ENCODE measurements around the gene PRMT1.

PRMT1 gene

DNA sequence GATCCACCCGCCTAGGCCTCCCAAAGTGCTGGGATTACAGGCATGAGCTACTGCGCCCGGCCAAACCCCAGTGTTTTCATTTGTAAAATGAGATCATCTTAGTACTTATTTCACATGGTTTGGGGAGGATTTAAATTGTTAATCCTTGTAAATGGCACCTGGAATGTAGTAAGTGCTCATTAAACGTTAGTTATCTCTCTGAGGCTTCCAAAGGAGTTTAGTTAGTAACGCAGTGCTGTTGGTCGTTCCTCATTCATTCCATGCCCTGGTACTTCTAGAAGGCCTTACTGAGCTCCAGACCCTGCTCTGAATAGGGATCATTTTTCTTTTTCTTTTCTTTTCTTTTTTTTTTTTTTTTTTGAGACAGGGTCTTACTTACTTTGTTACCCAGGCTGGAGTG, 19.0 kb downstream of the PRMT1 start:
- Histone ChIP-seq H3K9me2 (ENCODE audit: low read depth, low read length) (no peaks in the 10 kb centered on the region), H3K4me1 (ENCODE audit: insufficient read depth, low read length, severe bottlenecking) (peaks cover 14% of the 10 kb centered on the region), H3K4me2 (ENCODE audit: low read length) (no peak overlapping the region), H3K79me2 (ENCODE audit: insufficient read depth, low read length) (no peaks in the 10 kb centered on the region), H3K4me3 (ENCODE audit: low read depth, low read length, poor library complexity, severe bottlenecking) (no peak overlapping the region), H3K9ac (ENCODE audit: low read length) (no peak overlapping the region), H3K27me3 (ENCODE audit: insufficient read depth, low read length) (no peaks in the 10 kb centered on the region), H3K27ac (ENCODE audit: low read depth, low read length, poor library complexity, severe bottlenecking) (no peak overlapping the region), H3K9me3 (ENCODE audit: low read length) (no peaks in the 10 kb centered on the region), H2AFZ (ENCODE audit: low read length) (no peak overlapping the region), H4K20me1 (ENCODE audit: insufficient read depth, low read length) (no peaks in the 10 kb centered on the region), H3F3A (ENCODE audit: insufficient read depth, low read length) (0 out of 2 replicates have a peak, but pooled peaks cover 3% of the 10 kb centered on the region), H3K36me3 (ENCODE audit: insufficient read depth, low read length) (no peaks in the 10 kb centered on the region)
- TF ChIP-seq, protein P1, sequence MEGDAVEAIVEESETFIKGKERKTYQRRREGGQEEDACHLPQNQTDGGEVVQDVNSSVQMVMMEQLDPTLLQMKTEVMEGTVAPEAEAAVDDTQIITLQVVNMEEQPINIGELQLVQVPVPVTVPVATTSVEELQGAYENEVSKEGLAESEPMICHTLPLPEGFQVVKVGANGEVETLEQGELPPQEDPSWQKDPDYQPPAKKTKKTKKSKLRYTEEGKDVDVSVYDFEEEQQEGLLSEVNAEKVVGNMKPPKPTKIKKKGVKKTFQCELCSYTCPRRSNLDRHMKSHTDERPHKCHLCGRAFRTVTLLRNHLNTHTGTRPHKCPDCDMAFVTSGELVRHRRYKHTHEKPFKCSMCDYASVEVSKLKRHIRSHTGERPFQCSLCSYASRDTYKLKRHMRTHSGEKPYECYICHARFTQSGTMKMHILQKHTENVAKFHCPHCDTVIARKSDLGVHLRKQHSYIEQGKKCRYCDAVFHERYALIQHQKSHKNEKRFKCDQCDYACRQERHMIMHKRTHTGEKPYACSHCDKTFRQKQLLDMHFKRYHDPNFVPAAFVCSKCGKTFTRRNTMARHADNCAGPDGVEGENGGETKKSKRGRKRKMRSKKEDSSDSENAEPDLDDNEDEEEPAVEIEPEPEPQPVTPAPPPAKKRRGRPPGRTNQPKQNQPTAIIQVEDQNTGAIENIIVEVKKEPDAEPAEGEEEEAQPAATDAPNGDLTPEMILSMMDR (IDR thresholded peaks at IDR 0.05; ENCODE audit: low read length), result no peak
- no peak for TF ChIP-seq EZH2 (IDR thresholded peaks at IDR 0.05; ENCODE audit: borderline replicate concordance, low read length)

DNA sequence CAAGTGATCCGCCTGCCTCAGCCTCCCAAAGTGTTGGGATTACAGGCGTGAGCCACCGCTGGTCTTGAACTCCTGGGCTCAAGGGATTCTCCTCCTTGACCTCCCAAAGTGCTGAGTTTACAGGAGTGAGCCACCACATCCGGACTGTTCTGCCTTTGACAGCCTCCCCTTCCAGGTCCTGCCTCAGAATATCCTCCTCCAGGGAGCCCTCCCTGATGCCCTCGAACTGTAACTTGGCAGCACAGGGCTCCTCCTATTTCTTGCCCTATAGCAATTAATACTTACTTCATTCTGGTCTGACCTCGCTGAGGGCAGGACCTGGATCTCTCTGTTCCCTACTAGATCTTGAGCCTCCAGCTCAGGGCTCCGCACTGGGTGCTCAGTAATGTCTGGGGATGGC, 19.8 kb downstream of the PRMT1 start:
- Histone ChIP-seq H3K27ac (ENCODE audit: low read depth, low read length, poor library complexity, severe bottlenecking) (no peak overlapping the region), H3K27me3 (ENCODE audit: insufficient read depth, low read length) (no peaks in the 10 kb centered on the region), H3K4me1 (ENCODE audit: insufficient read depth, low read length, severe bottlenecking) (peaks cover 7% of the 10 kb centered on the region), H3K9me2 (ENCODE audit: low read depth, low read length) (no peaks in the 10 kb centered on the region), H3K4me2 (ENCODE audit: low read length) (no peak overlapping the region), H3F3A (ENCODE audit: insufficient read depth, low read length) (0 out of 2 replicates have a peak, but pooled peaks cover 3% of the 10 kb centered on the region), H3K36me3 (ENCODE audit: insufficient read depth, low read length) (no peaks in the 10 kb centered on the region), H3K4me3 (ENCODE audit: low read depth, low read length, poor library complexity, severe bottlenecking) (no peak overlapping the region), H4K20me1 (ENCODE audit: insufficient read depth, low read length) (no peaks in the 10 kb centered on the region), H3K79me2 (ENCODE audit: insufficient read depth, low read length) (no peaks in the 10 kb centered on the region), H3K9ac (ENCODE audit: low read length) (no peak overlapping the region), H2AFZ (ENCODE audit: low read length) (no peak overlapping the region), H3K9me3 (ENCODE audit: low read length) (no peaks in the 10 kb centered on the region)
- TF ChIP-seq, protein P1 (IDR thresholded peaks at IDR 0.05; ENCODE audit: low read length), result no peak

DNA sequence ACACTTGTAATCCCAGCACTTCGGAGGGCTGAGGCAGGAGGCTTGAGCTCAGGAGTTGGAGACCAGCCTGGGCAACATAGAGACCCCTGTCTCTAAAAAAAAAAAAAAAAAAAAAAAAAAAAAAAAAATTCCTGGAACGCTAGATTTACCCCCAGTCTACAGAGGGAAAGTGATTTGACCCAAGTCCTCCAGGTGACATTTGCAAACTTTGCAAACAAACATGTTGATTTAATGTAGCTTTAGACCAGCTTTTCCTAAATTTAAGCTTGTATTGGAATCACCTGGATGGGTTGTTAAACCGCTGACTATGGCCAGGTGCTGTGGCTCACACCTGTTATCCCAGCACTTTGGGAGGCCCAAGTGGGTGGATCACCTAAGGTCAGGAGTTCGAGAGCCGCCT, 22.3 kb downstream of the PRMT1 start:
- Histone ChIP-seq H3K9me2 (ENCODE audit: low read depth, low read length) (no peaks in the 10 kb centered on the region), H3K9me3 (ENCODE audit: low read length) (no peaks in the 10 kb centered on the region), H3K79me2 (ENCODE audit: insufficient read depth, low read length) (no peaks in the 10 kb centered on the region), H3K4me1 (ENCODE audit: insufficient read depth, low read length, severe bottlenecking) (no peaks in the 10 kb centered on the region), H4K20me1 (ENCODE audit: insufficient read depth, low read length) (no peaks in the 10 kb centered on the region), H3K36me3 (ENCODE audit: insufficient read depth, low read length) (no peaks in the 10 kb centered on the region), H3K9ac (ENCODE audit: low read length) (no peak overlapping the region), H3K4me2 (ENCODE audit: low read length) (no peak overlapping the region), H3K27ac (ENCODE audit: low read depth, low read length, poor library complexity, severe bottlenecking) (no peak overlapping the region), H3K27me3 (ENCODE audit: insufficient read depth, low read length) (no peaks in the 10 kb centered on the region), H3F3A (ENCODE audit: insufficient read depth, low read length) (no peaks in the 10 kb centered on the region), H2AFZ (ENCODE audit: low read length) (no peak overlapping the region), H3K4me3 (ENCODE audit: low read depth, low read length, poor library complexity, severe bottlenecking) (no peak overlapping the region)
- TF ChIP-seq, protein P1 (IDR thresholded peaks at IDR 0.05; ENCODE audit: low read length), result no peak
- TF ChIP-seq EZH2 (IDR thresholded peaks at IDR 0.05; ENCODE audit: borderline replicate concordance, low read length), result no peak

Data from OCI-LY1 (cell line).